Thoracic aorta endothelial cell (primary cell): ENCODE measurements around the gene TTC12. TPM values are rescaled to one million over a fixed set of nuclear protein-coding genes. Genes with fewer than 3 reads are reported as not detected.

ENCODE experiments used
- total RNA-seq: library from RNA; depleted of rRNA; stranded (reverse); fragments of >200 nt; gene quantifications from 2 replicates; pipeline ENCODE4 v1.2.3, GENCODE V29; 2012

Gene TTC12
- 7.4 and 10.6 TPM in 2 replicates for total RNA-seq

DNA sequence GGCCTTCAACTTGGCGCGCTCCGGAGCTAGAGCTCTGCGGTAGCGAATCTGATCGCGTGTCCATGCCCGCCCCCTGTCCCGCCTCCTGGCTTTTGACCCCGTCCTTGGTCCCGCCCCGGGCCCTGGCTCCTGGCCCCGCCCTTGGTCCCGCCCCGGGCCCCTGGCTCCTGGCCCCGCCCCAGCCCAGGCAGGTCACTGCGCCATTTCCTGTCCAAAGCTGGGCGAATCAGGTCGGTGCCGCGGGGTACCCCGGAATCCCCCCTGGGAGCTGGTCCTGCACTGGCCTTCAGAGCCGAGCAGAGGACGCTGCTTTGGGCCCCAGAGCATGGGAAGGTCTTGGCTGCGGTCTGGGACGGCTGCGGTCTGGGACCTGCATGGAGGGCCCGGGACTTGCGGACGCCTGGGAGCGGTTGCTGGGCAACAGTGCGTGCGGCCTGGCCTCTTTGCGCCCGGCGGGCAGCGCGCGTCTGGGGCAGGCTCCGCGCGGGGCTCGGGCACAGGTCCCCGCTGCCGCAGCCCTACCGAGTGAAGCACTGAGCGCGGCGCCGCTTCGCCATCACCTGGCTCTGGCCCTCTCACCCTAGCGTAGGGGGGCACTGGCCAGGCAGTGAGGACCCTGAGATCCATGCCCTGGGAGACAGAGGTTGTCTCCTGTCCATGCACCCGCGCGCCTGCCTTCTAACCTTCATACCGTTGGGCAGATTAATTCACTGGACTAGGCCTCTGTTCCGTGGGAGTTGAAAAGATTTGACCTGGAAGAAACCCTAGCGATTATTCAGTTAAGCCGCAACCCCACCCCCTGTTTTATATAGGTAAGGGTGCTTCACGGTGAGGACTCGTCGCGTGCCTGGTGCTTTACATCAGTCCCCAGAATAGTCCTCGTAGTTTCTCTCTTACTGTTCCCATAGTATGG is at the start of gene TTC12:
TSS of gene TTC12 (plus strand) at position 195 of the 913 bp plus-strand sequence. CDS start 1,675 bp downstream, outside the sequence.

DNA sequence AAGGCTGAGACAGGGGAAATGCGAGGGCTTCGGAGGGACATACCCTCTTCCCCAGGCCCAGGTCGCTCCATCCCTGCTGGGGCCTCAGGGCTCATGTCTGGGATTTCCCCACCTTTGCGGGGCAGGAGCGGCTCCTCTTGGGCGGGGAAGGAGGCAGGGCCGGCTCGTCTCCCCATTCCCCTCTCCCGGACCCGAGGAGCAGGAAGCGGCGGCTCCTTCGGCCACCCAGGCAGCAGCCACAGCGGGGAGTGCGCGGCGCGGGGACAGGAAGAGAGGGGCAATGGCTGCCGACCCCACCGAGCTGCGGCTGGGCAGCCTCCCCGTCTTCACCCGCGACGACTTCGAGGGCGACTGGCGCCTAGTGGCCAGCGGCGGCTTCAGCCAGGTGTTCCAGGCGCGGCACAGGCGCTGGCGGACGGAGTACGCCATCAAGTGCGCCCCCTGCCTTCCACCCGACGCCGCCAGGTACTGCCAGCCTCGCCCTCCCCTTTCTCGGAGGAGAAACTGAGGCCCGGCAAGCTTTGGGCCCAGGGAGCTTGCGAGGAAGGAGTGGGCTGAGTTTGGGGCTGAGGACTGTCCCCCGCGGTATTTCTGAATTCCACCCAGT is 73.3 kb downstream of the TTC12 start, which contains the start of gene ANKK1:
TSS of gene ANKK1 (plus strand) at position 175 of the 607 bp plus-strand sequence. CDS start at position 281, 106 bp downstream.

Other genes with a start within 250 kb of the TTC12 start
- gene ANKK1, start 73.2 kb downstream of the TTC12 start, total RNA-seq: under 0.01 and 0.07 TPM in 2 replicates
- not detected in 2 replicates for gene DRD2, start 160.8 kb downstream of the TTC12 start, total RNA-seq